ENCODE data around the gene ASPRV1. TPM values are rescaled to one million over a fixed set of nuclear protein-coding genes. Genes with fewer than 3 reads are reported as not detected.

Gene ASPRV1
- total and polyA plus RNA-seq, 2 donors (not counting 3 experiments of a cell fraction or from before 2014, with no cell fraction given), result 0.15 to 0.22 TPM

DNA sequence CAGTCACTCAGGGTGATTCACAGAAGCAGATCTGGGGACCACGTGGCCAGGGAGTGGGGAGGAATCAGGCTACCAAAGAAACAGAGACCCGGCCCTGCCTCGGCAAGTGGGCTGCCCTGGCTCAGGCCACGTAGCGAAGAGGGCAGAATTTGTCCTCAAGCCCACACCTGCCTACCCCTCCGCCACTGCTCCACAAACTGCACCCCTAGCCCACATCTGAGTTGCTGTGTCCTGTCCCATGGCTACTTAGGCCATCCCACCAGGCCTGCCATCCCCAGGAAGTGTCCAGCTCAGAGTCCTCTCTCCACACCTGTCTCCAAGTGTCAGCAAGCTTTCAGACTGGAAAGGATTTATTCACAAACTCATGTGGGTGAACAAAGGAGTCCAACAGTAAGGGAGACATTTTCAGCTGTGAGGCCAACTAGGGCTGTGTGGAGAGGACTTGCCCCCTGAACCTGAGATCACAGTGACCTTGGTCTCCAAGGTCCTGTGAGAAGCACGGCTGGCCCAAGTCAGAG lies 31.7 kb upstream of the ASPRV1 start:
- H3K27me3 ChIP-seq (ENCODE audit: control insufficient read depth in 2 of 2, insufficient read depth in 2 of 2, low read length in 2 of 2), result no peaks in the 10 kb centered on the region
- CTCF ChIA-PET, result no interaction called here
- H3K9me3 ChIP-seq (replicated peaks; ENCODE audit: control insufficient read depth, insufficient read depth, low read length), result no peaks in the 10 kb centered on the region
- no peaks in the 10 kb centered on the region for H3K9me1 ChIP-seq (replicated peaks; ENCODE audit: control insufficient read depth, extremely low read depth, insufficient read depth, low read length)
- H2AFZ ChIP-seq (ENCODE audit: low read depth, low read length), result no peak overlapping the region
- POLR2A ChIA-PET, result no interaction called here
- no peak for FAIRE-seq
- H3K4me1 ChIP-seq (ENCODE audit: control insufficient read depth, extremely low read depth, insufficient read depth, low read length), result no peaks in the 10 kb centered on the region
- no peak overlapping the region for H3K27ac ChIP-seq (ENCODE audit: insufficient read depth, low read depth, low read length)
- no peak overlapping the region for H3K4me2 ChIP-seq (ENCODE audit: insufficient read depth, low read length)
- dilution Hi-C loops (cut with MboI; ENCODE audit: extremely low pct_ligation_motif_present, low sequenced_read_pairs), result no loop called here
- DNase-seq (ENCODE audit: low read depth, low spot score), result no peak
- no peaks in the 10 kb centered on the region for H3K36me3 ChIP-seq (ENCODE audit: control insufficient read depth in 2 of 2, extremely low read depth in 1 of 2, insufficient read depth in 2 of 2, low read length in 2 of 2)
- H3K79me2 ChIP-seq (ENCODE audit: control insufficient read depth, insufficient read depth, low read length), result no peaks in the 10 kb centered on the region
- no peak overlapping the region for H3K9ac ChIP-seq (replicated peaks; ENCODE audit: extremely low read depth, insufficient read depth, low read length)
- no TSS peak for BruUV-seq (replicated peaks)
- TF ChIP-seq EZH2 (IDR thresholded peaks at IDR 0.05; ENCODE audit: borderline replicate concordance, low read depth, low read length, severe bottlenecking) (no peak), POLR2A (IDR thresholded peaks at IDR 0.05; ENCODE audit: low read depth, low read length) (no peak), POLR2AphosphoS5 (IDR thresholded peaks at IDR 0.05; ENCODE audit: insufficient read depth, low read depth, low read length) (no peak), GATA2 (IDR thresholded peaks at IDR 0.05; ENCODE audit: insufficient read depth, insufficient read length, low read depth, low read length) (no peak), MYC (IDR thresholded peaks at IDR 0.05; ENCODE audit: low read depth, low read length) (no peak), FOS (IDR thresholded peaks at IDR 0.05; ENCODE audit: borderline replicate concordance, insufficient read depth, low read length) (no peak), JUN (IDR thresholded peaks at IDR 0.05; ENCODE audit: borderline replicate concordance, insufficient read depth, insufficient read length, low read depth) (no peak)
- TF ChIP-seq, protein P1, sequence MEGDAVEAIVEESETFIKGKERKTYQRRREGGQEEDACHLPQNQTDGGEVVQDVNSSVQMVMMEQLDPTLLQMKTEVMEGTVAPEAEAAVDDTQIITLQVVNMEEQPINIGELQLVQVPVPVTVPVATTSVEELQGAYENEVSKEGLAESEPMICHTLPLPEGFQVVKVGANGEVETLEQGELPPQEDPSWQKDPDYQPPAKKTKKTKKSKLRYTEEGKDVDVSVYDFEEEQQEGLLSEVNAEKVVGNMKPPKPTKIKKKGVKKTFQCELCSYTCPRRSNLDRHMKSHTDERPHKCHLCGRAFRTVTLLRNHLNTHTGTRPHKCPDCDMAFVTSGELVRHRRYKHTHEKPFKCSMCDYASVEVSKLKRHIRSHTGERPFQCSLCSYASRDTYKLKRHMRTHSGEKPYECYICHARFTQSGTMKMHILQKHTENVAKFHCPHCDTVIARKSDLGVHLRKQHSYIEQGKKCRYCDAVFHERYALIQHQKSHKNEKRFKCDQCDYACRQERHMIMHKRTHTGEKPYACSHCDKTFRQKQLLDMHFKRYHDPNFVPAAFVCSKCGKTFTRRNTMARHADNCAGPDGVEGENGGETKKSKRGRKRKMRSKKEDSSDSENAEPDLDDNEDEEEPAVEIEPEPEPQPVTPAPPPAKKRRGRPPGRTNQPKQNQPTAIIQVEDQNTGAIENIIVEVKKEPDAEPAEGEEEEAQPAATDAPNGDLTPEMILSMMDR (IDR thresholded peaks at IDR 0.05; ENCODE audit: extremely low read depth in 1 of 2, insufficient read depth in 1 of 2, low read depth in 1 of 2, low read length in 2 of 2), result no peak
- TF ChIP-seq, protein P2, sequence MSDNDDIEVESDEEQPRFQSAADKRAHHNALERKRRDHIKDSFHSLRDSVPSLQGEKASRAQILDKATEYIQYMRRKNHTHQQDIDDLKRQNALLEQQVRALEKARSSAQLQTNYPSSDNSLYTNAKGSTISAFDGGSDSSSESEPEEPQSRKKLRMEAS (IDR thresholded peaks at IDR 0.05; ENCODE audit: insufficient read depth, insufficient read length), result no peak
- H4K20me1 ChIP-seq (replicated peaks; ENCODE audit: control insufficient read depth, extremely low read depth, insufficient read depth, low read length), result no peaks in the 10 kb centered on the region
- no peak overlapping the region for H3K4me3 ChIP-seq (replicated peaks in 1 of 3; ENCODE audit: insufficient read depth in 1 of 3, low read depth in 1 of 3, low read length in 3 of 3)
- intact Hi-C loops (cut with micrococcal nuclease), result no loop called here

Measured in endothelial cell of umbilical vein (primary cell).